Naive thymus-derived CD8-positive, alpha-beta T cell (primary cell): ENCODE measurements around the gene P2RY11. TPM values are rescaled to one million over a fixed set of nuclear protein-coding genes. Genes with fewer than 3 reads are reported as not detected.

Experiments used
- ATAC-seq, 2 donors: fragments of 150-1000 bp; cut with Tn5 transposase in 1 of 2; sonication (Bioruptor Pico), chemical (Tn5 transposase) in 1 of 2; 1 replicate in 1 of 2; 2 replicates in 1 of 2; pipeline ENCODE4 v1.10.0; 2021; ENCODE audit warnings: mild to moderate bottlenecking in 2 of 2, moderate library complexity in 2 of 2
- POLR2A ChIA-PET: fragments of 350-600 bp; sonication (Branson Sonifier 250); formaldehyde crosslinking; loops from one replicate; lab custom pipeline; 2021; ENCODE audit warnings: antibody characterized with exemption; lab: Charles Lee
- DNase-seq, 10 donors: peaks; one replicate each; pipeline versions ENCODE4 v3.0.0 to v3.0.0-alpha.2; 2020 to 2022
- H3K27ac Mint-ChIP-seq, 10 donors: one replicate each; pipeline ENCODE4 v1.8.0; 2020 to 2022; ENCODE audit warnings: mild to moderate bottlenecking in 10 of 10, mixed read lengths in 10 of 10, moderate library complexity in 4 of 10, inconsistent platforms in 1 of 10
- H3K27me3 Mint-ChIP-seq, 5 donors: one replicate each; pipeline ENCODE4 v1.8.0; 2021 to 2022; ENCODE audit warnings: mixed read lengths in 5 of 5
- H3K36me3 Mint-ChIP-seq, 3 donors: one replicate each; pipeline ENCODE4 v1.8.0; 2020 to 2022; ENCODE audit warnings: mixed read lengths in 3 of 3, mild to moderate bottlenecking in 2 of 3, inconsistent platforms in 1 of 3
- H3K4me1 Mint-ChIP-seq, 4 donors: one replicate each; pipeline ENCODE4 v1.8.0; 2021 to 2022; ENCODE audit warnings: mixed read lengths in 4 of 4
- H3K4me3 Mint-ChIP-seq, 10 donors: one replicate each; pipeline ENCODE4 v1.8.0; 2020 to 2022; ENCODE audit warnings: mild to moderate bottlenecking in 10 of 10, mixed read lengths in 10 of 10, moderate library complexity in 6 of 10, inconsistent platforms in 1 of 10
- H3K9me3 Mint-ChIP-seq, 9 donors: one replicate each; pipeline ENCODE4 v1.8.0; 2020 to 2022; ENCODE audit warnings: mixed read lengths in 9 of 9, mild to moderate bottlenecking in 3 of 9, inconsistent platforms in 1 of 9, moderate library complexity in 1 of 9
- polyA plus RNA-seq, 3 donors: library from polyadenylated mRNA; unstranded; fragments of 300-500 nt; fragmentation: Illumina TruSeq; gene quantifications; one replicate each; pipeline ENCODE4 v1.2.3, GENCODE V29; 2021
- total RNA-seq, 8 experiments: library from RNA in 2 of 8; stranded (reverse) in 2 of 8; gene quantifications; one replicate each; pipeline ENCODE4 v1.2.3 and lab custom pipeline; 2021 to 2026

The P2RY11 gene
- total and polyA plus RNA-seq, 5 experiments from 2014 or later: 2.2 to 68.0 (median 4.2) TPM

DNA sequence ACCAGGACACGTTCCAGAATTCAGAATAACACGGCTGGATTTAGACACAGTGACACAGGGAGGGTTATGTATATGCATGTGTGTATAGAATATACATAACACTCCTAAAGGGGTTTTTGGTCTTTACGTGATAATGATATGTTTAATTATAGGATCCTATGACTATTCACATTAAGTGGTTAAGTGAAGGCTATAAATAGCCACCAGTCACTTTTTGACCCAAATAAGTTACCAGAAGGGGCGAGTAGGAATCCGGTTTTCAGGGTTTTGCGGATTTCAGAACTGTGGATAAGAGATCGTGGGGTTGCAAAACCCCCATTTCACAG is 15.9 kb upstream of the P2RY11 start:
- peak overlapping the region; percentile 16 to 80 (median 70) for H3K27ac Mint-ChIP-seq
- H3K9me3 Mint-ChIP-seq: no peaks in the 10 kb centered on the region
- H3K4me1 Mint-ChIP-seq: peaks cover 22 to 38% (median 34%) of the 10 kb centered on the region in 4 donors
- no peak for ATAC-seq
- peak overlapping the region in 9 of 10 donors; percentile 8 to 71 (median 62) for H3K4me3 Mint-ChIP-seq
- no peaks in the 10 kb centered on the region for H3K27me3 Mint-ChIP-seq
- no peak for DNase-seq
- POLR2A ChIA-PET: interaction anchor here (0.5 to 6.0 kb wide), 12 partner anchors 11 to 1904 kb away, joined by 3 to 103 read pairs (median 4); partner anchors contain the start of genes DNMT1, EIF3G, FBXL12 and P2RY11
- peaks cover 5 to 22% (median 9%) of the 10 kb centered on the region in 3 donors for H3K36me3 Mint-ChIP-seq

- POLR2A ChIA-PET: interaction anchor here (0.5 to 6.0 kb wide), 15 partner anchors 10 to 1905 kb away, joined by 3 to 103 read pairs (median 4); partner anchors contain the start of genes DNMT1, EIF3G, FBXL12 and P2RY11
- no peaks in the 10 kb centered on the region for H3K9me3 Mint-ChIP-seq
- ATAC-seq (peak; percentile 89 to 90), DNase-seq (peak; percentile 84 to 96 (median 90))
- no peaks in the 10 kb centered on the region for H3K27me3 Mint-ChIP-seq
- peak overlapping the region; percentile 54 to 74 (median 69) for H3K4me3 Mint-ChIP-seq
- H3K27ac Mint-ChIP-seq: peak overlapping the region in 9 of 10 donors; percentile 49 to 87 (median 79)
- peaks cover 22 to 39% (median 35%) of the 10 kb centered on the region in 4 donors for H3K4me1 Mint-ChIP-seq
- H3K36me3 Mint-ChIP-seq: peaks cover 5 to 19% (median 9%) of the 10 kb centered on the region in 3 donors
Measured at GRCh38 chr19:10095948-10096614, 15.4 kb upstream of the P2RY11 start.

- POLR2A ChIA-PET: interaction anchor here (0.7 to 6.0 kb wide), 13 partner anchors 10 to 330 kb away, joined by 3 to 103 read pairs (median 4); partner anchors contain the start of genes DNMT1, EIF3G, P2RY11 and PPAN
- Mint-ChIP-seq H3K27me3 (no peaks in the 10 kb centered on the region), H3K9me3 (no peaks in the 10 kb centered on the region), H3K27ac (peak overlapping the region in 8 of 10 donors; percentile 41 to 87 (median 80)), H3K4me3 (peak overlapping the region in 9 of 10 donors; percentile 50 to 74 (median 59)), H3K36me3 (peaks cover 5 to 17% (median 9%) of the 10 kb centered on the region in 3 donors), H3K4me1 (peaks cover 21 to 41% (median 36%) of the 10 kb centered on the region in 4 donors)
- DNase-seq (no peak), ATAC-seq (no peak)
Measured at GRCh38 chr19:10096615-10096963, 14.9 kb upstream of the P2RY11 start.

GRCh38 chr19:10100163-10100785 is 11.2 kb upstream of the P2RY11 start:
- H3K9me3 Mint-ChIP-seq: no peaks in the 10 kb centered on the region
- peak overlapping the region in 7 of 10 donors; percentile 61 to 98 (median 88) for H3K27ac Mint-ChIP-seq
- H3K4me1 Mint-ChIP-seq: peaks cover 28 to 64% (median 59%) of the 10 kb centered on the region in 4 donors
- no peaks in the 10 kb centered on the region for H3K27me3 Mint-ChIP-seq
- peak in 1 of 10 donors; percentile 51 for DNase-seq
- POLR2A ChIA-PET: interaction anchor here (0.5 to 6.0 kb wide), 6 partner anchors 15 to 147 kb away, joined by 3 to 103 read pairs (median 4); partner anchors contain the start of genes EIF3G and P2RY11
- no peak for ATAC-seq
- H3K36me3 Mint-ChIP-seq: no peaks in the 10 kb centered on the region
- peak overlapping the region in 7 of 10 donors; percentile 15 to 65 (median 46) for H3K4me3 Mint-ChIP-seq

GRCh38 chr19:10102787-10103236 is 8.7 kb upstream of the P2RY11 start:
- H3K4me3 Mint-ChIP-seq: peak overlapping the region in 8 of 10 donors; percentile 3 to 81 (median 60)
- H3K36me3 Mint-ChIP-seq: peaks cover 0 to 12% (median 0%) of the 10 kb centered on the region in 3 donors
- peaks cover 34 to 73% (median 71%) of the 10 kb centered on the region in 4 donors for H3K4me1 Mint-ChIP-seq
- no peaks in the 10 kb centered on the region for H3K9me3 Mint-ChIP-seq
- DNase-seq (no peak), ATAC-seq (no peak)
- H3K27ac Mint-ChIP-seq: peak overlapping the region; percentile 89 to 98 (median 98)
- POLR2A ChIA-PET: interaction anchor here (0.7 to 8.4 kb wide), 7 partner anchors 14 to 1657 kb away, joined by 4 to 101 read pairs (median 4); partner anchors contain the start of genes EIF3G, KRI1, SHFL and TMED1
- no peaks in the 10 kb centered on the region for H3K27me3 Mint-ChIP-seq

- POLR2A ChIA-PET: interaction anchor here (0.6 to 8.4 kb wide), 7 partner anchors 7 to 1816 kb away, joined by 3 to 101 read pairs (median 4); partner anchors contain the start of genes EIF3G and RAB11B
- H3K27ac Mint-ChIP-seq: peak overlapping the region; percentile 95 to 100 (median 98)
- peaks cover 28 to 70% (median 67%) of the 10 kb centered on the region in 4 donors for H3K4me1 Mint-ChIP-seq
- peaks cover 0 to 24% (median 0%) of the 10 kb centered on the region in 3 donors for H3K36me3 Mint-ChIP-seq
- ATAC-seq: no peak
- no peaks in the 10 kb centered on the region for H3K9me3 Mint-ChIP-seq
- no peaks in the 10 kb centered on the region for H3K27me3 Mint-ChIP-seq
- H3K4me3 Mint-ChIP-seq: peak overlapping the region in 7 of 10 donors; percentile 8 to 85 (median 37)
- DNase-seq: no peak
Measured at GRCh38 chr19:10104130-10104513, 7.4 kb upstream of the P2RY11 start.

DNA sequence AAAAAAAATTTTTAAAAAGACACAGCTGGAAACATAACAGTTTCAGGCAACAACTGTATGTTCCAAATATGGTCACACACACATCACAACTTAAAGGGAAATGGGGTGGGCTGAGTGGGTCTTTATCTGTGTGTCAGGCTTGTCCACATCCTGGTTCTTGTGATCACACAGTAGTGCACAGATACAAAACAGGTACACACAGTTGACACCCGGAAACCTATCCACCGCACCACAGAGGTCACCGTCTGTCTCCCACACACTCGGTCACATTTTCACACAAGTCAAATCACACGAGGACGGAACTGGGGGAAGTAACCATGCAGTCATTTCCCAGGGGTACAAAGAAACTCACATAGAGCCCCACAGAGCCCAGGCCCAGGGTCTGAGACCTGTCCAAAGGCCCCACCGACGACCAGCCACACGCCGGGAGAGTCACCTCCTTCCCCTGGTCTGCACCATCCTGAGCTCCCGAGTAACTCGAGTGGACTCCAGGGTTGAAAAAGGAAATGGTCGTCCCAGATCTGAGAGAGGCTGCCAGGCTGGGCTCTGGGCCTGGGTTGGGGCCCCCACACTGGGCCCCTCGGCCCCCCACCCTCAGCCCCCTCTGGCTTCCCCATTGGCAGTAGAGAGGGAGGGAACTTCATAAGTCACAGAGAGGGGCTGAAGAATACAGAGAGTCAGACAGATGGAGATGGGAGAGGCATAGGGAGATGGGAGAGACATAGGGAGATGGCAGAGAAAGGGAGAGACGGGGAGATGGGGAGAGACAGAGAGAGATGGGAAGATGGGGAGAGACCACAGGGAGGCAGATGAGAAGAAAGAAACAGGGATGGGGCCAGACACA is 6.6 kb upstream of the P2RY11 start:
- Mint-ChIP-seq H3K36me3 (peaks cover 0 to 32% (median 0%) of the 10 kb centered on the region in 3 donors), H3K4me1 (peaks cover 25 to 67% (median 61%) of the 10 kb centered on the region in 4 donors), H3K27ac (peak overlapping the region; percentile 95 to 100 (median 98)), H3K27me3 (no peaks in the 10 kb centered on the region), H3K9me3 (no peaks in the 10 kb centered on the region), H3K4me3 (peak overlapping the region; percentile 75 to 93 (median 87))
- ATAC-seq (peak; percentile 73 to 87), DNase-seq (peak; percentile 47 to 94 (median 79))
- POLR2A ChIA-PET: interaction anchor here (0.6 to 8.4 kb wide), 9 partner anchors 8 to 1817 kb away, joined by 3 to 101 read pairs (median 4); partner anchors contain the start of genes EIF3G and RAB11B

DNA sequence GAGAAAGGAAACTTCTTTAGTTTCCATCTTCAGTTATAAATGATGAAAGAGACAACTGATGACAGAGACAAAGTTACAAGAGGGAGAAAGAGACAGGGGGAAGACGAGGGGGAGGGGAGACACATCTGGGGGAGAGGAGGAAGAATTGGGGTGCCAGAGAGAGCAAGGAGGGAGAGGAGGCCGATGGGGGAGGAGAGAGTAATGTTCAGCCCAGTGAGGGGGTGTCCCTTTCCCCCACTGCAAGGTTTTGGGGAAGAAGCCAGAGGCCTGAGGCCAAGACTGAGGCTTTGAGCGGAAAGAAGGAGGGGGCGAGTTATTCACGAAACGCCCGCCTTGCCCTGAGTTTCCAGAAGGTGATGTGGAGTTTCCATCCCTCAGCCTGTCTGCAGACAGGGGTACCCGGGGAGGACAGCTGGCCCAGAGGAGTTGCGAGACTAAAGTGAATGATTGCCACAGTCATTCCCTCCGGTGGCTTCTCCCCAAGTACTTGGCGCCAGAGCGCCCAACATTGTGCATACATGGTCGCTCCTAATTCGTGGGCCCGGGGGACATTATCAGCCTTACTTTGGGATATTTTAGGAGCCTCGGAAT is 5.9 kb upstream of the P2RY11 start:
- peak in 6 of 10 donors; percentile 26 to 81 (median 52) for DNase-seq
- peaks cover 23 to 67% (median 60%) of the 10 kb centered on the region in 4 donors for H3K4me1 Mint-ChIP-seq
- ATAC-seq: peak in 1 of 2 donors; percentile 31

GRCh38 chr19:10106100-10106936 is 5.2 kb upstream of the P2RY11 start, which contains the start of gene PPAN:
Gene PPAN, plus strand, starts transcription at chr19:10106362. Its CDS starts 33 bp downstream, at chr19:10106395.
- H3K27ac Mint-ChIP-seq: peak within 1 kb of the TSS; percentile 95 to 100 (median 98)
- peak within 1 kb of the TSS; percentile 75 to 93 (median 86) for H3K4me3 Mint-ChIP-seq
- ATAC-seq: peak; percentile 64 to 66
- H3K27me3 Mint-ChIP-seq: no peaks in the 10 kb centered on the region
- no peaks in the 10 kb centered on the region for H3K9me3 Mint-ChIP-seq
- peaks cover 0 to 44% (median 3%) of the 10 kb centered on the region in 3 donors for H3K36me3 Mint-ChIP-seq
- DNase-seq: peak; percentile 91 to 99 (median 97)
- peaks cover 23 to 69% (median 61%) of the 10 kb centered on the region in 4 donors for H3K4me1 Mint-ChIP-seq
- POLR2A ChIA-PET: interaction anchor here (0.5 to 8.4 kb wide), 9 partner anchors 10 to 1499 kb away, joined by 3 to 101 read pairs (median 4); partner anchors contain the start of genes EIF3G and ICAM1

More for the DNA sequence above, 5.9 kb upstream of the P2RY11 start:
- no peaks in the 10 kb centered on the region for H3K9me3 Mint-ChIP-seq
- H3K27me3 Mint-ChIP-seq: no peaks in the 10 kb centered on the region
- peak overlapping the region; percentile 75 to 93 (median 86) for H3K4me3 Mint-ChIP-seq
- POLR2A ChIA-PET: interaction anchor here (0.7 to 8.4 kb wide), 6 partner anchors 9 to 298 kb away, joined by 3 to 101 read pairs (median 11); partner anchors contain the start of gene EIF3G
- peaks cover 0 to 39% (median under 1%) of the 10 kb centered on the region in 3 donors for H3K36me3 Mint-ChIP-seq
- H3K27ac Mint-ChIP-seq: peak overlapping the region; percentile 95 to 100 (median 98)

DNA sequence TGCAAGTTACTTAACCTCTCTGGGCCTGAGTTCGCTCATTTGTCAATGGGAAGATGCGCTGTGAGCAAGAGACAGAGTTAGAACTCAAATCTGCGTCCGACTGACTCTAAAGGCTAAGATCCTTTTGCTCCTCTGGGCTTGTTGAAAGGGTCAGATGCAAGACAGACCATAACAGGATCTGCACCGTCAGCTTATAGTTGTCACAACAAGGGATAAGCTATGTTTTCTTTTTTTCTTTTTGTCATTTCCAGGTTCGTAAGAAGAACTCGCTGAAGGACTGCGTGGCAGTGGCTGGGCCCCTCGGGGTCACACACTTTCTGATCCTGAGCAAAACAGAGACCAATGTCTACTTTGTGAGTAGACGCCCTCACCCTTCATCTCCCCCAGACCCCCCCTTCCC is 4.2 kb upstream of the P2RY11 start:
- peaks cover 22 to 72% (median 60%) of the 10 kb centered on the region in 4 donors for H3K4me1 Mint-ChIP-seq
- DNase-seq (no peak), ATAC-seq (no peak)
- H3K9me3 Mint-ChIP-seq: no peaks in the 10 kb centered on the region
- no peaks in the 10 kb centered on the region for H3K27me3 Mint-ChIP-seq
- H3K36me3 Mint-ChIP-seq: peaks cover 0 to 49% (median 3%) of the 10 kb centered on the region in 3 donors
- H3K4me3 Mint-ChIP-seq: peak overlapping the region; percentile 75 to 93 (median 85)
- peak overlapping the region; percentile 78 to 100 (median 96) for H3K27ac Mint-ChIP-seq
- POLR2A ChIA-PET: interaction anchor here (0.6 to 8.4 kb wide), 7 partner anchors 10 to 132 kb away, joined by 3 to 101 read pairs (median 8); partner anchors contain the start of gene EIF3G
